ENCODE results near the gene C8G.

Gene C8G

GRCh38 chr9:136968333-136969127, 23.5 kb downstream of the C8G start:
- DNase-seq (ENCODE audit: low read depth), result no peak

- no peak for DNase-seq (ENCODE audit: low read depth)
These were observed 24.1 kb downstream of the C8G start for GRCh38 chr9:136969150-136969549.

- DNase-seq (ENCODE audit: low read depth), result no peak
These were observed 24.7 kb downstream of the C8G start for GRCh38 chr9:136969774-136970173.

GRCh38 chr9:136970361-136970760, 25.3 kb downstream of the C8G start:
- DNase-seq (ENCODE audit: low read depth), result no peak

GRCh38 chr9:136971746-136972145, 26.7 kb downstream of the C8G start:
- no peak for DNase-seq (ENCODE audit: low read depth)

- no peak for DNase-seq (ENCODE audit: low read depth)
These were observed 27.3 kb downstream of the C8G start for GRCh38 chr9:136972335-136972734.

GRCh38 chr9:136972743-136973142, 27.7 kb downstream of the C8G start:
- DNase-seq (ENCODE audit: low read depth), result no peak

GRCh38 chr9:136973618-136974617, 28.9 kb downstream of the C8G start:
- DNase-seq (ENCODE audit: low read depth), result no peak

- no peak for DNase-seq (ENCODE audit: low read depth)
These were observed 29.9 kb downstream of the C8G start for GRCh38 chr9:136974817-136975535.

GRCh38 chr9:136975644-136976043, 30.6 kb downstream of the C8G start:
- DNase-seq (ENCODE audit: low read depth), result no peak

GRCh38 chr9:136977223-136977622, 32.2 kb downstream of the C8G start, which contains the start of gene PTGDS:
TSS of gene PTGDS (plus strand) at chr9:136977504. CDS start at chr9:136977579, 75 bp downstream.
- no peak for DNase-seq (ENCODE audit: low read depth)

GRCh38 chr9:136977649-136978072, 32.6 kb downstream of the C8G start:
- DNase-seq (ENCODE audit: low read depth), result no peak

GRCh38 chr9:136978073-136978864, 33.2 kb downstream of the C8G start:
- DNase-seq (ENCODE audit: low read depth), result peak; percentile 68

GRCh38 chr9:136978865-136979544, 34.0 kb downstream of the C8G start:
- no peak for DNase-seq (ENCODE audit: low read depth)

GRCh38 chr9:136979769-136980587, 34.9 kb downstream of the C8G start:
- no peak for DNase-seq (ENCODE audit: low read depth)

- no peak for DNase-seq (ENCODE audit: low read depth)
These were observed 35.8 kb downstream of the C8G start for GRCh38 chr9:136980669-136981478.

GRCh38 chr9:136981588-136982231, 36.7 kb downstream of the C8G start:
- no peak for DNase-seq (ENCODE audit: low read depth)
